BLaER1 (cell line): ENCODE measurements around the gene PLN.

ENCODE experiments used
- H3K27ac ChIP-seq: shearing (Covaris generic); formaldehyde crosslinking; 2 replicates; pipeline ENCODE4 v1.8.1; 2022
- H3K27me3 ChIP-seq: shearing (Covaris generic); formaldehyde crosslinking; 2 replicates; pipeline ENCODE4 v1.8.1; 2022
- H3K36me3 ChIP-seq: shearing (Covaris generic); formaldehyde crosslinking; 2 replicates; pipeline ENCODE4 v1.8.1; 2022
- H3K4me1 ChIP-seq: shearing (Covaris generic); formaldehyde crosslinking; 2 replicates; pipeline ENCODE4 v1.8.1; 2022
- H3K4me2 ChIP-seq: shearing (Covaris generic); formaldehyde crosslinking; 2 replicates; pipeline ENCODE4 v1.8.1; 2022
- H3K4me3 ChIP-seq: shearing (Covaris generic); formaldehyde crosslinking; 2 replicates; pipeline ENCODE4 v1.8.1; 2022
- H3K9ac ChIP-seq: shearing (Covaris generic); formaldehyde crosslinking; 2 replicates; pipeline ENCODE4 v1.8.1; 2022
- H3K9me3 ChIP-seq: shearing (Covaris generic); formaldehyde crosslinking; 2 replicates; pipeline ENCODE4 v1.8.1; 2022
- H4K20me1 ChIP-seq: shearing (Covaris generic); formaldehyde crosslinking; 2 replicates; pipeline ENCODE4 v1.8.1; 2022
- Cebpa-rat ChIP-seq: shearing (Covaris generic); IDR thresholded peaks from 2 replicates; pipeline ENCODE4 v1.8.1; 2022

Gene PLN

DNA sequence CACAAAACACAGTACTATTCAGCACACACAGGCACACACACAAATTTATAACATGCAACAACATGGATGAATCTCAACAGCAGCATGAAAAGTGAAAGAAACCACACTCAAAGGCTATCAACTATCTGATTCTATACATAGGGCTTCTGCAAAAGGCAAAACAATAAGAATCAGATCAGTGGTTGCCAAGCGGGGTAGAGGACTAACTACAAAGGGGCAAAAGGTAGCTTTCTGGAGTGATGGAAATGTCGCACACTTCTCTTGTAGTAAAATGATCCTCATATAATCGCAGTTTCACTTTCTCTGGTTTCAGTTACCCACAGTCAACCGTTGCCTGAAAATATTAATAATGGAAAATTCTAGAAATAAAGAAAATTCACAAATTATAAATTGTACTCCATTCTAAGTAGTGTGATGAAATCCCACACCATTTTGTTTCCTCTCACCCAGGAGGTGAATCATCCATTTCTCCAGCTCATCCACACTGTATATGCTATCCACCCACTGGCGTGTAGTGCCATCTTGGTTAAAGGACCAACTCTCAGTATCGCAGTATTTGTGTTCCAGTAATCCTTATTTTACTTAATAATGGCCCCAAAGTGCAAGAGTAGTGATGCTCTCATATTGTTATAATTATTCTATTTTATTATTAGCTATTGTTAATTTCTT lies 12.8 kb upstream of the PLN start:
- Histone ChIP-seq H3K27ac (no peak overlapping the region), H3K9me3 (peaks cover 6% of the 10 kb centered on the region), H3K4me2 (no peak overlapping the region), H3K4me1 (no peaks in the 10 kb centered on the region), H3K4me3 (no peak overlapping the region), H3K27me3 (no peaks in the 10 kb centered on the region), H3K36me3 (no peaks in the 10 kb centered on the region), H3K9ac (no peak overlapping the region), H4K20me1 (no peaks in the 10 kb centered on the region)
- no peak for TF ChIP-seq Cebpa-rat

DNA sequence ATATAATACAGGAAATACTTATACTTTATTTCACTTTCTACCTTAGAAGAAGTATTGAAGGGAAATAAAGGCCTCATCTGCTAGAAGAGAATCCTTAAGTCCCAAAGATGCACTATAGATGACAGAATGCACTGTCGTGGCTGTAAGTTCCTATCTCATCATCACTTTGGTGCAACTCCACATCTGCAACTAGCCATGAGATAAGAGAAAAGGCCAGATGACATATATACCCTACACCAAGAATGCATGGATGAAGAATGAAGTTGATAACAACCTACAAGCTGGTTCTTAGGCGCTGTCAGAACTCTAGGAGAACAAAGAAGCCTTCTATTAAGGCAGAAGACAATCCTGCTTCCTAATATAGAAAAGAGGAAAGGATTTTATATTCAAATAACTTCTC lies 11.6 kb upstream of the PLN start:
- no peak overlapping the region for H3K27ac ChIP-seq
- no peaks in the 10 kb centered on the region for H3K27me3 ChIP-seq
- H3K4me1 ChIP-seq: no peaks in the 10 kb centered on the region
- no peak overlapping the region for H3K4me3 ChIP-seq
- H3K36me3 ChIP-seq: no peaks in the 10 kb centered on the region
- H3K9ac ChIP-seq: no peak overlapping the region
- TF ChIP-seq Cebpa-rat: no peak
- H3K4me2 ChIP-seq: no peak overlapping the region
- H4K20me1 ChIP-seq: no peaks in the 10 kb centered on the region
- no peaks in the 10 kb centered on the region for H3K9me3 ChIP-seq

DNA sequence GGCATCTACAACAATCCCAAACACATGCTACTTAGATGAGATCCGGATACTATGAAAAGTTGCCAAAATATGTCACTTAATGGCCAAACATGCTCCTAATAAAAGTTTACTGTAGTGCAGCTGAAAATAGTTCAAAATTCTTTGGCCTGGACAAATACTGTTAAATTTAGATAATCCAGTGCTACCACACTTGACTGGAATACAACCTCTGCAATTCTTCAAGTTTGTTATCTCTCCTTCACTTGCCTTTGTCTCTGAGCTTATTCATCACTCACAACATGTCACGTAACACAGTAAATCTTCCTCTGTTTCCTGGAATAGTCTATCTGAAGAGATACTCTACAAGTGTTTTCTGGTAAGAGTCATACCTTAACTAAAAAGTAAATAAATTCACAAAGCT lies 10.5 kb upstream of the PLN start:
- Histone ChIP-seq H3K27ac (no peak overlapping the region), H4K20me1 (no peaks in the 10 kb centered on the region), H3K4me2 (no peak overlapping the region), H3K9ac (no peak overlapping the region), H3K27me3 (no peaks in the 10 kb centered on the region), H3K4me1 (no peaks in the 10 kb centered on the region), H3K4me3 (no peak overlapping the region), H3K36me3 (no peaks in the 10 kb centered on the region), H3K9me3 (no peaks in the 10 kb centered on the region)
- no peak for TF ChIP-seq Cebpa-rat

DNA sequence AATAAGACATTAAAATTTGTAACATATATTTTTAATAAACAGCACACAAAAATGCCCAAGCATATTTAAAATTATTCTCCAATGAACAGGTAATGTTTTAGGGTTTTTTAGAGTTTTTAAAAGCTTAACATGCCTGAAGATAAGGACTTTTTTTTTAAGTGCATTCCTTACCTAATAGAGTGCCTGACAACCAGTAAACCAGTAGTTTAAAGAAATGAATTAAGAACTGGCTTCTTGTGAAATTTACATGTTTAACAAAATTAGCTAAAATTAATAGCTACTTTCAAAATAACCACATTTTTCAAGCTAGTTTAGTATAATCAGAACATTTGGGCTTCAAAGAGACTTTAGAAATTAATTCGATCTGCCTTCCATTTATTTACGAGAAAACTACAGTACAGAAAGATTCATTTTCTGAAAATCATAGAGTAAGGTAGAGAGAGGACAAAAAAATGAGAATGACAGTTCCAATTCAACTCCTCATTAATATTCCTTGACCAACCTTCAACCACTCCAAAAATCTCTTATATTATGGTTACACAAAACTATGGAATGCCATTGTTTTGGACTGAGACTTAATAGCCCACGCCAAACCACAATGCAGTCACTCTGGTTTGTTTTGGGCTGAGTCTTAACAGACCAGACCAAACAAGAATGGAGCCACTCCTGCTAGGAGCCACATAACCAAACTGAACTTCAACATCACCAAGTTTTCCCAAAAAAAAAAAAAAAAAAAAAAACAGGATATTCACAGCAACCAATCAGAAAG lies 5.7 kb upstream of the PLN start:
- no peak overlapping the region for H3K4me3 ChIP-seq
- H3K27me3 ChIP-seq: no peaks in the 10 kb centered on the region
- no peaks in the 10 kb centered on the region for H4K20me1 ChIP-seq
- no peaks in the 10 kb centered on the region for H3K4me1 ChIP-seq
- no peak overlapping the region for H3K9ac ChIP-seq
- no peaks in the 10 kb centered on the region for H3K9me3 ChIP-seq
- no peaks in the 10 kb centered on the region for H3K36me3 ChIP-seq
- H3K27ac ChIP-seq: no peak overlapping the region
- TF ChIP-seq Cebpa-rat: no peak
- no peak overlapping the region for H3K4me2 ChIP-seq

DNA sequence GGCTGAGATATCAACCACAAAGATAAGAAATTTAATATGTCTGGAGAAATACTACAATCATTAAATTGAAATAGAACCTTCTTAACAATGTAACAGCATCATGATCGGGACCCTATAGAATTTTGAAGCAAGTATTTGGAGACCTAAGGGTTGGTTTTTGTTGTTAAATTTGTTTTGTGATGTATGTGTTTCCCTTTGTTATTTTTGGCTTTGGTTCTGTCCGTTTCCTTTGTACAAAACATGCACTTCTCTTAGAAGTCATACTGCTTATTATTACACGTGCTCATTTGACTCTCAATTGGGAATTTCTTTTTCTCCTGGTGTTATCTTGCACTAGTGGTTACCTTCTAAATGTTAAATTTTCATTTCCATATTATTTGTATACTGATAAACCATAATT lies 4.0 kb upstream of the PLN start:
- no peaks in the 10 kb centered on the region for H4K20me1 ChIP-seq
- H3K9me3 ChIP-seq: no peaks in the 10 kb centered on the region
- H3K27ac ChIP-seq: no peak overlapping the region
- H3K27me3 ChIP-seq: no peaks in the 10 kb centered on the region
- H3K4me2 ChIP-seq: no peak overlapping the region
- TF ChIP-seq Cebpa-rat: no peak
- no peak overlapping the region for H3K4me3 ChIP-seq
- no peaks in the 10 kb centered on the region for H3K36me3 ChIP-seq
- H3K9ac ChIP-seq: no peak overlapping the region
- H3K4me1 ChIP-seq: no peaks in the 10 kb centered on the region

DNA sequence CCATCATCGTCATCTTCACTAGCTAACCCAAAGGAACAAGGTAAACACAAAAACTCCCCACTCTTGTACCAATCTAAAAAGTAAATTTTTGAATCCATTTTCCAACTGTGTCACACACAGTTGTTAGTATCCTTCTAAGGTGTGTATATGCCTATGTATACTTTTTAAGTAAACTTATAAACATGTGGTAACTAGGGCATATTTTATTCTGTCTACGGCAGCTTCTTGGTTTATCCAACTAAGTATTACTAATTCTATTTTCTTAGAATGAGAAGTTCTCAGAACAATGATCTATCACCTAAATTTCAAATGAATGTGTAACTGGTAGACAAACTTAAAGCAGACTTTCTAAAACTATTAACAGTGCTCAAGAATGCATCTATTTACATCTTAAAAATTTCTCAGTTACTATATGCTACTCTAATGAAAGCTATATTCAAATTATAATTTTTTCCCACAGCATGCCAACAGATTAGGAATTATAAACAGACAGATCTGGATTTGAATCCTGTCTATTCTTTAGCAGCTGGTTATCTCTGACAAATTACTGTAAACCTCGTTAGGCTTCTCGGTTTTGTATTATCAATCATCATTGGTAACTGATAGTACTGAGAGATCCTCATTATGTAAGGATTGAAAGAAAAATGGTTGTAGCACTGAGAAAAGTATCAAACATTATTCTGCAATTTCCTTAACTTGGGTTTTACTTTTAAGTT lies 1.8 kb upstream of the PLN start:
- TF ChIP-seq Cebpa-rat: no peak

DNA sequence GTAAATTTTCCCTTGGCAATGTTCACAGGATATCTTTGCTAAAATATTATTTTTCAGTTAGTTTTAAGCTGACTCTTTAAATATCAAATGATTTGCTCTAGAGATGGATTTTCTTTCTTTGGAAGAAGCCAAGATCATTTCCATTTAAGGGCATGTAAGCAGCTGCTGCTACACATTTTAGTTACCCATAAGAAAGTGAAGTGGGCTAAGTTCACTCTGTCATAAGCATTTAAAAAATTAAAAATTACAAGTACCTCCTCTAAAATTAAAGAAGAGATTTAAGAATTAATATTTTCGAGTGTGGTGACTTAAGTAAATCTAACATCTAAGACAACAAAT lies 1.2 kb upstream of the PLN start:
- Histone ChIP-seq H3K27me3 (no peaks in the 10 kb centered on the region), H3K4me2 (no peak overlapping the region), H3K9ac (no peak overlapping the region), H4K20me1 (no peaks in the 10 kb centered on the region), H3K9me3 (no peaks in the 10 kb centered on the region), H3K36me3 (no peaks in the 10 kb centered on the region), H3K4me3 (no peak overlapping the region), H3K4me1 (no peaks in the 10 kb centered on the region), H3K27ac (no peak overlapping the region)
- TF ChIP-seq Cebpa-rat: no peak

More for the DNA sequence above, 1.8 kb upstream of the PLN start:
- Histone ChIP-seq H3K4me2 (no peak overlapping the region), H3K27me3 (no peaks in the 10 kb centered on the region), H3K27ac (no peak overlapping the region), H3K4me1 (no peaks in the 10 kb centered on the region), H3K4me3 (no peak overlapping the region), H4K20me1 (no peaks in the 10 kb centered on the region), H3K9ac (no peak overlapping the region), H3K9me3 (no peaks in the 10 kb centered on the region), H3K36me3 (no peaks in the 10 kb centered on the region)

DNA sequence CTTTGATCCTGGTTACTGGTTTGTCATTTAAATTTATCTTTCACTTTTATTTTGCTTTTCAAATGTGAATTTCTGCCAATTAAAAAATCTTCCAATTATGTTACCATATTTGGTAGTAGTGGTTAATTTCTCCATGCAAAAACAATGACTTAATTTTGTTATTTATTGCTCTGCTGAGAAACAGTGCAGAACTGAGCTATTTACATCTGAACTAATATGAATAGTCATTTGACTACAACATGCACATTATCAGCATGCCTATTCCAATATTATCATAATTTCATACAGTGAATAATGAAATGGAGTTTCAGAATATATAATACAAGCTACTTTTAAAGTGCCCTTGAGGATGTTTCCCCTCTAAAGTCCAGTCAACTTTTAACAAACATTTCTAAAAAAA lies 517 bp downstream of the PLN start:
- H3K4me3 ChIP-seq: no peak overlapping the region
- no peak overlapping the region for H3K27ac ChIP-seq
- no peaks in the 10 kb centered on the region for H4K20me1 ChIP-seq
- TF ChIP-seq Cebpa-rat: no peak
- no peaks in the 10 kb centered on the region for H3K27me3 ChIP-seq
- no peaks in the 10 kb centered on the region for H3K36me3 ChIP-seq
- H3K9me3 ChIP-seq: no peaks in the 10 kb centered on the region
- no peak overlapping the region for H3K4me2 ChIP-seq
- H3K4me1 ChIP-seq: peaks cover 10% of the 10 kb centered on the region
- no peak overlapping the region for H3K9ac ChIP-seq

DNA sequence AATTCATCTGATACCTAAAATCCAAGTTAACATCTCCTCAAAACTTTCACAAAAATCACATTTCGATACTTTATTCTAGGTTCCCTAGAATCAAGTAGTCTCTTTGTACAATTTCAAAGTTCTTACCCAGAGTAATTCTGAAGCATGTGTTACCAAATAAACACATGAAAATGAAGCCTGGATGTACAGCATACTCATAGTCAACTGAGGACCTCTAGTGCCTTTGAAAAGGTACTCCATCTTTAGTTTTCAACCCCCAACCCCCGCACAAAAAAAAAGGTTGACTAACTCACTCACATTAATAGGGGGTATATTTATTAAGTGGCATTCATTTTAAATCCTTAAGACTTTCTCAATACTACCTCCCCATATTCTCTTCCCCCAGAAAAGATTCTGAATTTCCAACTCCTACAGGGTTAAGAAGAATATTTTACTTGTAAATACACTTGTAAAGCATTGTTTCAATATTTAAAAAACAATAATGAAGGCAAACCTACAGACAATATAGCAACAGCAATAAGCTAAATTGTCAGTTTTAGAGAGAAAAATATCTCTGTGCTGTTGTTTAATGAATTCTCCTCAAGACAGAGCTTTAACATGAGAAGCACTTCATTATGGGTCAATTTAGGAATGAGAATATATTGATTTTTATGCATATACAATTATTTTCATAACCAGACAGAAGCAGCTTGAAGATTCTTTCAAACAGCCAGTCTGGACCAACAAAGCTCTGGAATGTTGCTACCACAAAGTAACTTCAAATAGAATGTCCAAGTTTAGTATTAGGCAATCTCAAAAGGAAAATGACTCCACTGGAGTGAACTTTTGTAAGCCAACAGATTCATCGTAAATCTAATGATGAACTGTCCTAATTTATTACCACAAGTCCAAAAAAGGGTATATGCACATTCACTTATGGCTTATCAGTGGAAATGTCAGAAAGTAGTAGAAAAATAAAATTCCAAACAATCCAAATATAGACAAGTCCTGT lies 3.3 kb downstream of the PLN start:
- H3K36me3 ChIP-seq: no peaks in the 10 kb centered on the region
- no peaks in the 10 kb centered on the region for H4K20me1 ChIP-seq
- no peak overlapping the region for H3K9ac ChIP-seq
- no peaks in the 10 kb centered on the region for H3K27me3 ChIP-seq
- H3K27ac ChIP-seq: no peak overlapping the region
- no peak for TF ChIP-seq Cebpa-rat
- no peak overlapping the region for H3K4me2 ChIP-seq
- H3K9me3 ChIP-seq: no peaks in the 10 kb centered on the region
- H3K4me1 ChIP-seq: peaks cover 17% of the 10 kb centered on the region
- no peak overlapping the region for H3K4me3 ChIP-seq
